Neural progenitor cell (in vitro differentiated cells): Measurements from ENCODE around the gene LTBP1. TPM values are rescaled to one million over a fixed set of nuclear protein-coding genes. Genes with fewer than 3 reads are reported as not detected.

Experiments used
- DNase-seq: peaks from one replicate; pipeline ENCODE4 v3.0.0-alpha.2; 2016; ENCODE audit warnings: low spot score
- H2AFZ ChIP-seq: fragments of 200-600 bp; sonication (generic); replicated peaks from 2 replicates; pipeline ENCODE4 v1.6.1; 2016; ENCODE audit warnings: antibody characterized with exemption
- H3F3A ChIP-seq: fragments of 200-600 bp; sonication (generic); 2 replicates; pipeline ENCODE4 v1.6.1; 2016; ENCODE audit warnings: antibody characterized with exemption, low read depth
- H3K27ac ChIP-seq: fragments of 200-600 bp; sonication (generic); 2 replicates; pipeline ENCODE4 v1.5.1; 2016; ENCODE audit warnings: mild to moderate bottlenecking
- H3K27me3 ChIP-seq: fragments of 200-600 bp; sonication (generic); 2 replicates; pipeline ENCODE4 v1.6.1; 2016; ENCODE audit warnings: mild to moderate bottlenecking, moderate library complexity
- H3K36me3 ChIP-seq: fragments of 200-600 bp; sonication (generic); 2 replicates; pipeline ENCODE4 v1.5.1; 2016
- H3K4me1 ChIP-seq: fragments of 200-600 bp; sonication (generic); 2 replicates; pipeline ENCODE4 v1.6.1; 2016; ENCODE audit warnings: mixed run types
- H3K4me2 ChIP-seq: fragments of 200-600 bp; sonication (generic); 2 replicates; pipeline ENCODE4 v1.6.1; 2016
- H3K4me3 ChIP-seq: fragments of 200-600 bp; sonication (generic); 2 replicates; pipeline ENCODE4 v1.5.1; 2016
- H3K79me2 ChIP-seq: fragments of 200-600 bp; sonication (generic); 2 replicates; pipeline ENCODE4 v1.6.1; 2016; ENCODE audit warnings: low read depth
- H3K9ac ChIP-seq: fragments of 200-600 bp; sonication (generic); 2 replicates; pipeline ENCODE4 v1.6.1; 2016
- H3K9me3 ChIP-seq: fragments of 200-600 bp; sonication (generic); 2 replicates; pipeline ENCODE4 v1.5.1; 2016; ENCODE audit warnings: low read depth
- H4K20me1 ChIP-seq: fragments of 200-600 bp; sonication (generic); 2 replicates; pipeline ENCODE4 v1.6.1; 2016; ENCODE audit warnings: low read depth
- H3K27ac Mint-ChIP-seq: 3 replicates; pipeline ENCODE4 v1.8.0; 2021; ENCODE audit warnings: mixed read lengths
- H3K27me3 Mint-ChIP-seq: 2 replicates; pipeline ENCODE4 v1.8.0; 2022; ENCODE audit warnings: low read depth, mild to moderate bottlenecking, inconsistent platforms, moderate library complexity, mixed read lengths; ENCODE audit not compliant: insufficient read depth
- H3K36me3 Mint-ChIP-seq: 3 replicates; pipeline ENCODE4 v1.8.0; 2021; ENCODE audit warnings: mixed read lengths
- H3K4me1 Mint-ChIP-seq: 3 replicates; pipeline ENCODE4 v1.8.0; 2021; ENCODE audit warnings: mixed read lengths
- H3K4me3 Mint-ChIP-seq: 3 replicates; pipeline ENCODE4 v1.8.0; 2021; ENCODE audit warnings: mild to moderate bottlenecking, moderate library complexity, mixed read lengths
- H3K9me3 Mint-ChIP-seq: 3 replicates; pipeline ENCODE4 v1.8.0; 2020; ENCODE audit warnings: mixed read lengths
- CTCF ChIP-seq: fragments of 200-600 bp; sonication (generic); IDR thresholded peaks from 2 replicates; pipeline ENCODE4 v1.5.1; 2017; ENCODE audit warnings: antibody characterized with exemption, mild to moderate bottlenecking
- EZH2 ChIP-seq: fragments of 200-600 bp; sonication (generic); IDR thresholded peaks from 2 replicates; pipeline ENCODE4 v1.6.1; 2017; ENCODE audit warnings: antibody characterized with exemption, mild to moderate bottlenecking, moderate library complexity
- EZH2phosphoT487 ChIP-seq: fragments of 200-600 bp; sonication (generic); IDR thresholded peaks from 2 replicates; pipeline ENCODE4 v1.6.1; 2017; ENCODE audit warnings: antibody characterized with exemption
- total RNA-seq: library from RNA; depleted of rRNA; stranded (reverse); fragments of >200 nt; gene quantifications from 2 replicates; pipeline ENCODE4 v1.2.3, GENCODE V29; 2015; ENCODE audit warnings: low replicate concordance

The LTBP1 gene
- total RNA-seq, 1 donor from 2014 or later: 50.5 TPM

GRCh38 chr2:33433279-33434235 lies 486.8 kb downstream of the LTBP1 start:
- no peaks in the 10 kb centered on the region for H3K79me2 ChIP-seq
- H3K4me2 ChIP-seq: no peak overlapping the region
- H3K36me3 Mint-ChIP-seq: peaks cover 1% of the 10 kb centered on the region
- no peaks in the 10 kb centered on the region for H3K27me3 ChIP-seq
- no peak overlapping the region for H3K9ac ChIP-seq
- H3K27me3 Mint-ChIP-seq: no peaks in the 10 kb centered on the region
- H3K4me3 Mint-ChIP-seq: no peak overlapping the region
- H3K4me3 ChIP-seq: no peak overlapping the region
- H3K27ac Mint-ChIP-seq: no peak overlapping the region
- no peaks in the 10 kb centered on the region for H3F3A ChIP-seq
- no peaks in the 10 kb centered on the region for H3K9me3 ChIP-seq
- DNase-seq: no peak
- no peaks in the 10 kb centered on the region for H4K20me1 ChIP-seq
- TF ChIP-seq EZH2phosphoT487 (no peak), CTCF (no peak)
- H3K9me3 Mint-ChIP-seq: peaks cover 2% of the 10 kb centered on the region
- H3K27ac ChIP-seq: no peak overlapping the region
- H3K4me1 ChIP-seq: no peaks in the 10 kb centered on the region
- no peaks in the 10 kb centered on the region for H3K4me1 Mint-ChIP-seq
- H2AFZ ChIP-seq: no peak overlapping the region
- no peaks in the 10 kb centered on the region for H3K36me3 ChIP-seq

- Histone ChIP-seq H3K36me3 (no peaks in the 10 kb centered on the region), H3K9me3 (no peaks in the 10 kb centered on the region), H3K4me2 (no peak overlapping the region), H3K4me1 (no peaks in the 10 kb centered on the region), H3F3A (no peaks in the 10 kb centered on the region), H3K9ac (no peak overlapping the region), H3K27me3 (no peaks in the 10 kb centered on the region), H3K79me2 (no peaks in the 10 kb centered on the region), H4K20me1 (no peaks in the 10 kb centered on the region), H2AFZ (no peak overlapping the region), H3K27ac (no peak overlapping the region), H3K4me3 (no peak overlapping the region)
- Mint-ChIP-seq H3K4me1 (no peaks in the 10 kb centered on the region), H3K4me3 (no peak overlapping the region), H3K36me3 (no peaks in the 10 kb centered on the region), H3K9me3 (no peaks in the 10 kb centered on the region), H3K27ac (no peak overlapping the region), H3K27me3 (no peaks in the 10 kb centered on the region)
- no peak for DNase-seq
- TF ChIP-seq EZH2phosphoT487 (no peak), CTCF (no peak), EZH2 (no peak)
Observed at GRCh38 chr2:33435518-33435917, 488.8 kb downstream of the LTBP1 start.

DNA sequence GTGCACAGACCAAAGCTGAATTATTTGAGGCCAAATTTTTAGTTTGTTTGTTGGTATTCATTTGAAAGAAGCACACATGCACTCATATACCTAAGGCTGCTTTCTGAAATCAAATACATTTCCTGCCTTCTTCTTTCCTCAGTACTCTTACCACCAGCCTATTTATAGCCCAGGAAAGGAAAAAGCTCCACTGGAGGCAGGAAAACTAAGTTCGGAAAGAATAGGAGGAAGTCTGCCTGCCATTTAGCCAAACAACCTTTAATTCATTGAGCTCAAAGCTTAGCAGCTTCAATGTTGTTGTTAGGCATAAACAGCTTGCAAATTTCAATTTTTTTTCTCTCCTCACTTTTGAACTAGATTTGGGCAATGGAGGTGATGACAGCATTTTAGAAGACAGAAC lies 489.3 kb downstream of the LTBP1 start:
- no peak overlapping the region for H3K4me3 Mint-ChIP-seq
- Histone ChIP-seq H3K4me1 (no peaks in the 10 kb centered on the region), H3K4me2 (no peak overlapping the region), H3K27me3 (no peaks in the 10 kb centered on the region), H3K9ac (no peak overlapping the region), H3F3A (no peaks in the 10 kb centered on the region), H3K27ac (no peak overlapping the region), H3K4me3 (no peak overlapping the region), H2AFZ (peak overlapping the region; percentile 13), H3K9me3 (no peaks in the 10 kb centered on the region), H4K20me1 (no peaks in the 10 kb centered on the region), H3K79me2 (no peaks in the 10 kb centered on the region), H3K36me3 (no peaks in the 10 kb centered on the region)
- H3K27me3 Mint-ChIP-seq: no peaks in the 10 kb centered on the region
- H3K4me1 Mint-ChIP-seq: no peaks in the 10 kb centered on the region
- no peaks in the 10 kb centered on the region for H3K9me3 Mint-ChIP-seq
- H3K36me3 Mint-ChIP-seq: no peaks in the 10 kb centered on the region
- TF ChIP-seq EZH2phosphoT487 (no peak), CTCF (no peak), EZH2 (no peak)
- no peak for DNase-seq
- H3K27ac Mint-ChIP-seq: no peak overlapping the region
